Natural killer cell (primary cell): Measurements from ENCODE around the gene ARMS2. TPM values are rescaled to one million over a fixed set of nuclear protein-coding genes. Genes with fewer than 3 reads are reported as not detected.

ENCODE experiments used
- ATAC-seq, 3 donors: fragments of 150-1000 bp in 2 of 3; fragments of 200-7000 bp in 1 of 3; cut with Tn5 transposase; 1 replicate in 1 of 3; 2 replicates in 2 of 3; pipeline ENCODE4 v1.10.0; 2021; ENCODE audit warnings: mild to moderate bottlenecking in 2 of 3, moderate library complexity in 2 of 3
- DNase-seq, 2 donors: peaks; one replicate each; pipeline versions ENCODE4 v3.0.0 to v3.0.0-alpha.2; 2013 to 2021; ENCODE audit warnings: mixed read lengths in 1 of 2
- H3K27ac ChIP-seq: one replicate; pipeline ENCODE4 v1.5.1; 2013; ENCODE audit warnings: mild to moderate bottlenecking, low read length
- H3K27me3 ChIP-seq: one replicate; pipeline ENCODE4 v1.6.1; 2013; ENCODE audit warnings: low read length; ENCODE audit not compliant: control insufficient read depth, insufficient read depth
- H3K36me3 ChIP-seq: one replicate; pipeline ENCODE4 v1.6.1; 2013; ENCODE audit warnings: low read length; ENCODE audit not compliant: control insufficient read depth, insufficient read depth
- H3K4me1 ChIP-seq: one replicate; pipeline ENCODE4 v1.6.1; 2013; ENCODE audit warnings: low read length; ENCODE audit not compliant: control insufficient read depth, insufficient read depth
- H3K4me3 ChIP-seq: one replicate; pipeline ENCODE4 v1.5.1; 2013; ENCODE audit warnings: low read length
- H3K9me3 ChIP-seq: one replicate; pipeline ENCODE4 v1.6.1; 2013; ENCODE audit warnings: low read length; ENCODE audit not compliant: control insufficient read depth, insufficient read depth
- H3K27ac Mint-ChIP-seq, 2 donors: one replicate each; pipeline ENCODE4 v1.8.0; 2022; ENCODE audit warnings: mild to moderate bottlenecking in 2 of 2, mixed read lengths in 2 of 2, moderate library complexity in 1 of 2
- H3K27me3 Mint-ChIP-seq, 2 donors: one replicate each; pipeline ENCODE4 v1.8.0; 2022; ENCODE audit warnings: low read depth in 2 of 2, mixed read lengths in 2 of 2
- H3K36me3 Mint-ChIP-seq: one replicate; pipeline ENCODE4 v1.8.0; 2022; ENCODE audit warnings: mixed read lengths
- H3K4me1 Mint-ChIP-seq, 2 donors: one replicate each; pipeline ENCODE4 v1.8.0; 2022; ENCODE audit warnings: mixed read lengths in 2 of 2
- H3K4me3 Mint-ChIP-seq: one replicate; pipeline ENCODE4 v1.8.0; 2022; ENCODE audit warnings: mild to moderate bottlenecking, moderate library complexity, mixed read lengths
- H3K9me3 Mint-ChIP-seq, 2 donors: one replicate each; pipeline ENCODE4 v1.8.0; 2022; ENCODE audit warnings: mixed read lengths in 2 of 2
- CTCF ChIP-seq: fragments of 200-600 bp; IDR thresholded peaks from one replicate; pipeline ENCODE4 v1.8.0; 2022; ENCODE audit warnings: antibody characterized with exemption
- WGBS: methylation state at CpG from one replicate; pipeline ENCODE4 v1.1.7; 2013; ENCODE audit warnings: missing lambda C conversion rate; ENCODE audit not compliant: insufficient coverage; 5-methylcytosine and 5-hydroxymethylcytosine counted together
- intact Hi-C: fragments of 100-400 bp; cut with micrococcal nuclease; formaldehyde crosslinking; loops from one replicate; pipeline ENCODE4 v1.14.2; 2022
- total RNA-seq, 4 donors: library from RNA; stranded (reverse); fragments of 120-200 nt in 1 of 4; gene quantifications; one replicate each; pipeline versions ENCODE4 v1.2.3 to v1.2.4, GENCODE V29; 2013 to 2022

Gene ARMS2
- total RNA-seq, 3 donors from 2014 or later (not counting 1 experiment from before 2014, with no cell fraction given) = not detected

DNA sequence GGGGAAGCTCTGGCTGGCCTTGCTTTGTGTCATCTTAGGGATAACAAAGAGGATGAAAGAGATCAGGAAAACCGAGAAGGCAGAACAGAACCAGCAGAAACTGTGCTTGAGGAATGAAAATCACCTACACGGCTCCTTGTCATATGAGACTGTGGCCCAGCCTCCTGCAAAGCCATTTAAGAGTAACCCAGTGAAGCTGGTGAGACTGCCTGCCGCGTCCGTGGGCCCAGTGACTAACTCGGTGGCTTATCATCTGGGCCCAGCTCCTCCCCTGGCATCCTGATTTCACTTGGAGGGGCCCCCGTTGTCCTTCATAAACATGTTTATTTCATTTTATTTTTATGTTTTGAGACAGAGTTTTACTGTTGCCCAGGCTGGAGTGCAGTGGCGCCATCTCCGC, 37.6 kb downstream of the ARMS2 start:
- Histone ChIP-seq H3K4me1 (peaks cover 9% of the 10 kb centered on the region), H3K36me3 (no peaks in the 10 kb centered on the region), H3K4me3 (no peak overlapping the region), H3K27me3 (no peaks in the 10 kb centered on the region), H3K9me3 (no peaks in the 10 kb centered on the region), H3K27ac (no peak overlapping the region)
- 85% methylated on average over 9 of the region's 9 CpGs for WGBS
- Mint-ChIP-seq H3K27me3 (peaks cover 12 to 34% of the 10 kb centered on the region in 2 donors), H3K4me3 (no peak overlapping the region), H3K27ac (no peak overlapping the region), H3K36me3 (no peaks in the 10 kb centered on the region), H3K4me1 (no peaks in the 10 kb centered on the region), H3K9me3 (no peaks in the 10 kb centered on the region)
- ATAC-seq (no peak), DNase-seq (no peak)
- TF ChIP-seq CTCF = no peak
- intact Hi-C loops = no loop called here

DNA sequence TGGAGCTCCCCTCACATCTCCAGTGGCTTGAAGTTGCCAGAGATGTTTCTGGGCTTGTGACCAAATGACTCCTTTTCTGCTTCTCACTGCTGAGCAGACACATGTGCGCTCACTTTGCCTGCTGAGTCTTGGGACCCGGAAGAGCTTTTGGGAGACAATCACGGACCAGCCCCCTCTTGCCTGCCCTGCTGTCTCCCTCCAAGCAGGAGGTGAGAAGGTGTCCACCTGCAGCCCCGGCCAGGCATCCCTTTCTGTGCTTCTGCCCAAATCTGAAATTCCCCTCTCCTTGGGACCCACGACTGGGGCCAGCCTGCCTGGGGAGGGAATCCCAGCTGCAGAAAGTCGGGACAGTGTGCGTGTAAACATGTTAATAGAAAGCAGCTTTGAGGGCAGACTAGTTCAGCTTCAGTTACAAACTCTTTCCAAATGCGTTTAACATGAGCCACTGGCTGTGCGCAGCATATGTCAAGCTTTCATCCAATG, 38.6 kb downstream of the ARMS2 start:
- H3K36me3 ChIP-seq = no peaks in the 10 kb centered on the region
- no peak overlapping the region for H3K4me3 Mint-ChIP-seq
- TF ChIP-seq CTCF = no peak
- no peak overlapping the region for H3K27ac ChIP-seq
- H3K9me3 ChIP-seq = no peaks in the 10 kb centered on the region
- H3K36me3 Mint-ChIP-seq = no peaks in the 10 kb centered on the region
- WGBS = 80% methylated on average over 9 of the region's 9 CpGs
- no peaks in the 10 kb centered on the region for H3K9me3 Mint-ChIP-seq
- no peaks in the 10 kb centered on the region for H3K4me1 Mint-ChIP-seq
- ATAC-seq (no peak), DNase-seq (no peak)
- H3K27ac Mint-ChIP-seq = no peak overlapping the region
- no peaks in the 10 kb centered on the region for H3K27me3 ChIP-seq
- peaks cover 12 to 34% of the 10 kb centered on the region in 2 donors for H3K27me3 Mint-ChIP-seq
- no peak overlapping the region for H3K4me3 ChIP-seq
- intact Hi-C loops = no loop called here
- H3K4me1 ChIP-seq = peaks cover 9% of the 10 kb centered on the region

DNA sequence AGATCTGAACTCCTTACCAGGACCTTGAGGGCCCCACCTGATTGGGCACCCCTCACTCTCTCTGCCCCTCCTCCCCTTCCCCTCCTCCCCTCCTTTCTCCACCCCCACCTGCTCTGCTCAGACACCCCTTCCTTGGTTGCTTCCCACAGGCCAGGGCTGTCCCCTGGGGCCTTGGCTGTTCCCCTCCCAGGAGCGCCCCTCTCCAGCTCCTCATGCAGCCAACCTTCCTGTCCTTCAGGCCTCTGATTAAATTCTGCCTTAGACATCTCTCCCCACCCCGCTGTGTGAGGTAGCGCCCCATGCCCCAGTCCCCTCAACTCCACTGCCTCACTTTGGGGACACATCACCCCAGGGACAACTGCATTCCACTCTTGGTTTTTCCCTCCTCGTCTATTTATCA, 39.3 kb downstream of the ARMS2 start:
- H3K4me3 Mint-ChIP-seq = no peak overlapping the region
- no peaks in the 10 kb centered on the region for H3K36me3 Mint-ChIP-seq
- H3K27ac Mint-ChIP-seq = no peak overlapping the region
- Histone ChIP-seq H3K36me3 (no peaks in the 10 kb centered on the region), H3K4me3 (no peak overlapping the region), H3K27me3 (no peaks in the 10 kb centered on the region), H3K27ac (no peak overlapping the region), H3K9me3 (no peaks in the 10 kb centered on the region), H3K4me1 (peaks cover 9% of the 10 kb centered on the region)
- DNase-seq (no peak), ATAC-seq (no peak)
- 86% methylated on average over 4 of the region's 4 CpGs for WGBS
- peaks cover 12 to 33% of the 10 kb centered on the region in 2 donors for H3K27me3 Mint-ChIP-seq
- TF ChIP-seq CTCF = no peak
- H3K4me1 Mint-ChIP-seq = no peaks in the 10 kb centered on the region
- no peaks in the 10 kb centered on the region for H3K9me3 Mint-ChIP-seq
- intact Hi-C loops = no loop called here

DNA sequence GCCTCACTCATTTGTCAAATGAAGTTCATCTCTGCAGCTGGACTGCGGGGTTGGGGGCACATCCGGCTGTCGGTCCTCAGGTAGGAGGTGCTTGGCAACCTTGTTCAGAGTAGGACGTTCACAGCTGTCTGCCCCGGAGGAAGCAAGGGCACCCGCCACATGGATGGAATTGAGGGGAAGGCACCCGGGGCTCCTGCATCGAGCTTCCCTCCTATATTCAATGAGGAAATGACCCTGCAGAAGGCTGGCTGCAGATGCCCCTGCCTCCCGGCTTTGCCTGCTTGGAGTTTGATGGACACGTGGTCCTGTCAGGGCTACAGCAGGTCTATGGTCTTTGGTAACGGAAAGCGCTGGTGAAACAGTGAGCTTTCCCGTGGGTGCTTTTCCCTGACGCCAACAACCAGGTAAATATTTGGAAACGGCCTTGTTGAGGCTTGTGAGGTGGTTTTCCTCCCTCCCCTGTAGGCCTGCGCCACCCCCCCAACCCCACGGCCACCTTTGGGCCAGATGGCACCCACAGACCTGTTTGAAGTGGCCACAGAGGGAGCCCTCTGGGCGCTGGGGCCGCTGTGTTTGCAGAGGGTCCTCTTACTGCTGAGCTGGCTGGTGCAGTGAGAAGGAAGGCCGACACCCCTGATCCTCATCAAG, 39.8 kb downstream of the ARMS2 start:
- Histone ChIP-seq H3K4me3 (no peak overlapping the region), H3K27ac (no peak overlapping the region), H3K9me3 (no peaks in the 10 kb centered on the region), H3K27me3 (no peaks in the 10 kb centered on the region), H3K4me1 (peaks cover 9% of the 10 kb centered on the region), H3K36me3 (no peaks in the 10 kb centered on the region)
- H3K36me3 Mint-ChIP-seq = no peaks in the 10 kb centered on the region
- intact Hi-C loops = no loop called here
- no peak overlapping the region for H3K27ac Mint-ChIP-seq
- H3K4me1 Mint-ChIP-seq = peaks cover 0 to under 1% of the 10 kb centered on the region in 2 donors
- TF ChIP-seq CTCF = no peak
- H3K27me3 Mint-ChIP-seq = peaks cover 8 to 28% of the 10 kb centered on the region in 2 donors
- DNase-seq = no peak
- no peak overlapping the region for H3K4me3 Mint-ChIP-seq
- WGBS = 74% methylated on average over 20 of the region's 20 CpGs
- ATAC-seq = no peak
- no peaks in the 10 kb centered on the region for H3K9me3 Mint-ChIP-seq
